Glomerular visceral epithelial cell (primary cell): ENCODE data around the gene DOCK4.

Source experiments
- DNase-seq: peaks from one replicate; pipeline ENCODE4 v3.0.0-alpha.2; 2016; ENCODE audit errors: extremely low spot score

Gene DOCK4

DNA sequence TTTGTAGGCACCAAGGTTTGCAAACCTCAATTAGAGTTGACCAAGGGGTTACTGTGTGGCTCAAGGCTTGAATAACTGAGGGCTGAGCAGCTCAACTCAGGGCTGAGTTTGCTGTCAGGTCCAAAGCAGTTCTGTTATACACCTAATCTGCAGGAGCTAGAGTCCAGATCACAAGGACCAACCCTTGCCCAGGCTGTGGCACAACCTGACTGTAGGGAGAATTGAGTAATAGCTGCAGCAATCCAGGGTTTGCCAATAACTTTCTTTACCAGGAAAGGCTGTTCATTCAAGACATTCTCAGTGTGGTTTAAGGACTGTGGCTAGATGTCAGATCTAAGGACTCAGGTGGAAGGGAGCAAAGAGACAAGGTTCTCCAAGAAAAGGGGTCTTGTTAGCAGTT is 528.4 kb downstream of the DOCK4 start:
- no peak for DNase-seq

DNA sequence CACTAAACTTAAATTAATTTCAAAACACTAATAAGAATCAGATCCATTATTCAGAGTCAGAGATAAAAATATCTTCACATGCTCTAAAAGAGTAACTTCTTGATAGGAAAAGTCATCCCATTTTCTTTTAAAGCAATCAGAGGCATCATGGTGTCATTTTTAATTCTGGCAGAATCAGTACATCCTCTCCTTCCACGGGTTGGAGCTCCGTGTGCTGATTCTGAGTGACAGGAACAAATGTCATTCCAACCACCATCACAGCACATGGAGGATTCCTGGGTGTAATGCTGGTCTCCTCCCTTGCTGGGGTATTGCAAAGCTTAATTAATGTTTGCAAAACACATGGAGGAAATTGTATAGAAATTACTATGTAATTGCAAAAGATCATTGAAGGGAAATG is 529.4 kb downstream of the DOCK4 start:
- DNase-seq: no peak
